T-helper 9 cell (primary cell): Measurements from ENCODE around the gene NFATC3.

Source experiments
- DNase-seq: peaks from one replicate; pipeline ENCODE4 v3.0.0-alpha.2; 2020

NFATC3 gene

GRCh38 chr16:68252383-68252782, 167.2 kb downstream of the NFATC3 start:
- no peak for DNase-seq

GRCh38 chr16:68253721-68254120, 168.6 kb downstream of the NFATC3 start:
- no peak for DNase-seq

GRCh38 chr16:68255712-68256111, 170.5 kb downstream of the NFATC3 start:
- DNase-seq = no peak

GRCh38 chr16:68257251-68257905, 172.2 kb downstream of the NFATC3 start:
- no peak for DNase-seq

- DNase-seq = no peak
Measured at GRCh38 chr16:68257906-68258800, 173.0 kb downstream of the NFATC3 start.

- DNase-seq = no peak
Measured at GRCh38 chr16:68259007-68259825, 174.0 kb downstream of the NFATC3 start.

- DNase-seq = no peak
Measured at GRCh38 chr16:68263559-68264127, 178.5 kb downstream of the NFATC3 start.

- peak; percentile 84 for DNase-seq
Measured at GRCh38 chr16:68264128-68265077, 179.2 kb downstream of the NFATC3 start, which contains the start of gene SLC7A6. TSS of gene SLC7A6 (plus strand) at chr16:68264526. CDS start at chr16:68274727, 10,201 bp downstream.

- peak; percentile 50 for DNase-seq
Measured at GRCh38 chr16:68265078-68265920, 180.1 kb downstream of the NFATC3 start.

GRCh38 chr16:68267612-68268405, 182.6 kb downstream of the NFATC3 start:
- DNase-seq = no peak

GRCh38 chr16:68269793-68270192, 184.6 kb downstream of the NFATC3 start:
- no peak for DNase-seq

- no peak for DNase-seq
Measured at GRCh38 chr16:68270353-68270752, 185.2 kb downstream of the NFATC3 start.

GRCh38 chr16:68272507-68273209, 187.5 kb downstream of the NFATC3 start:
- peak; percentile 58 for DNase-seq

- no peak for DNase-seq
Measured at GRCh38 chr16:68273459-68273858, 188.3 kb downstream of the NFATC3 start.

- DNase-seq = no peak
Measured at GRCh38 chr16:68273896-68274295, 188.7 kb downstream of the NFATC3 start.

GRCh38 chr16:68274441-68274840, 189.3 kb downstream of the NFATC3 start:
- no peak for DNase-seq

- peak; percentile 33 for DNase-seq
Measured at GRCh38 chr16:68275611-68276191, 190.5 kb downstream of the NFATC3 start.

GRCh38 chr16:68276223-68276622, 191.1 kb downstream of the NFATC3 start:
- no peak for DNase-seq
